Naive thymus-derived CD8-positive, alpha-beta T cell (primary cell): ENCODE results near the gene WNT16. TPM values are rescaled to one million over a fixed set of nuclear protein-coding genes. Genes with fewer than 3 reads are reported as not detected.

Experiments
- ATAC-seq, 2 donors: fragments of 150-1000 bp; cut with Tn5 transposase in 1 of 2; sonication (Bioruptor Pico), chemical (Tn5 transposase) in 1 of 2; 1 replicate in 1 of 2; 2 replicates in 1 of 2; pipeline ENCODE4 v1.10.0; 2021; ENCODE audit warnings: mild to moderate bottlenecking in 2 of 2, moderate library complexity in 2 of 2
- POLR2A ChIA-PET: fragments of 350-600 bp; sonication (Branson Sonifier 250); formaldehyde crosslinking; loops from one replicate; lab custom pipeline; 2021; ENCODE audit warnings: antibody characterized with exemption; lab: Charles Lee
- DNase-seq, 10 donors: peaks; one replicate each; pipeline versions ENCODE4 v3.0.0 to v3.0.0-alpha.2; 2020 to 2022
- H3K27ac Mint-ChIP-seq, 10 donors: one replicate each; pipeline ENCODE4 v1.8.0; 2020 to 2022; ENCODE audit warnings: mild to moderate bottlenecking in 10 of 10, mixed read lengths in 10 of 10, moderate library complexity in 4 of 10, inconsistent platforms in 1 of 10
- H3K27me3 Mint-ChIP-seq, 5 donors: one replicate each; pipeline ENCODE4 v1.8.0; 2021 to 2022; ENCODE audit warnings: mixed read lengths in 5 of 5
- H3K36me3 Mint-ChIP-seq, 3 donors: one replicate each; pipeline ENCODE4 v1.8.0; 2020 to 2022; ENCODE audit warnings: mixed read lengths in 3 of 3, mild to moderate bottlenecking in 2 of 3, inconsistent platforms in 1 of 3
- H3K4me1 Mint-ChIP-seq, 4 donors: one replicate each; pipeline ENCODE4 v1.8.0; 2021 to 2022; ENCODE audit warnings: mixed read lengths in 4 of 4
- H3K4me3 Mint-ChIP-seq, 10 donors: one replicate each; pipeline ENCODE4 v1.8.0; 2020 to 2022; ENCODE audit warnings: mild to moderate bottlenecking in 10 of 10, mixed read lengths in 10 of 10, moderate library complexity in 6 of 10, inconsistent platforms in 1 of 10
- H3K9me3 Mint-ChIP-seq, 9 donors: one replicate each; pipeline ENCODE4 v1.8.0; 2020 to 2022; ENCODE audit warnings: mixed read lengths in 9 of 9, mild to moderate bottlenecking in 3 of 9, inconsistent platforms in 1 of 9, moderate library complexity in 1 of 9
- polyA plus RNA-seq, 3 donors: library from polyadenylated mRNA; unstranded; fragments of 300-500 nt; fragmentation: Illumina TruSeq; gene quantifications; one replicate each; pipeline ENCODE4 v1.2.3, GENCODE V29; 2021
- total RNA-seq, 8 experiments: library from RNA in 2 of 8; stranded (reverse) in 2 of 8; gene quantifications; one replicate each; pipeline ENCODE4 v1.2.3 and lab custom pipeline; 2021 to 2026

WNT16 gene
- total and polyA plus RNA-seq, 5 experiments from 2014 or later = 0.19 to 0.21 TPM; not detected in 3

DNA sequence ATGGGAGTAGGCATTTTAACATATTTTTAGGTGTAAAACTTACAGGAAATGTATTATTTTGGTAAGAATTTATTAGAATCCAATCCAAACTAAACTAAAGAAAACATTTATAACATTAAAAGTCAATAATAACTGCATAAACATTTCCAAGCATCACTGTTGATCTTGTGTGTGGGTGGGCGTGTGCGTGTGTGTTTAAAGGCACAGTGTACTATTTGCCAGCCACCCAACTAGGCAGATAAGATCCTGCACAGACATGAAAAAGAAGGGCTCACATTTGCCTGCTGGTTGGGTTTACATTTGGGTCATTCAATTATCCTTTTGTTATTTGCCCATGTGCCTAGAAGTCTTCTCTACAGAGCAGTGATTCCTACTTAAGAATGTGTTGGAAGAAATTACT is 31.0 kb upstream of the WNT16 start:
- peaks cover 5 to 29% (median 14%) of the 10 kb centered on the region in 5 donors for H3K27me3 Mint-ChIP-seq
- H3K27ac Mint-ChIP-seq = no peak overlapping the region
- ATAC-seq = no peak
- H3K36me3 Mint-ChIP-seq = peaks cover 0 to 7% (median 0%) of the 10 kb centered on the region in 3 donors
- no peaks in the 10 kb centered on the region for H3K4me1 Mint-ChIP-seq
- peaks cover 0 to 5% (median 0%) of the 10 kb centered on the region in 9 donors for H3K9me3 Mint-ChIP-seq
- POLR2A ChIA-PET = no interaction called here
- H3K4me3 Mint-ChIP-seq = no peak overlapping the region
- no peak for DNase-seq

- Mint-ChIP-seq H3K9me3 (peaks cover 0 to 4% (median 0%) of the 10 kb centered on the region in 9 donors), H3K4me3 (no peak overlapping the region)
Observed at GRCh38 chr7:121298831-121299239, 30.0 kb upstream of the WNT16 start.

GRCh38 chr7:121300685-121301420 is 27.9 kb upstream of the WNT16 start:
- Mint-ChIP-seq H3K27ac (no peak overlapping the region), H3K9me3 (no peaks in the 10 kb centered on the region), H3K4me1 (no peaks in the 10 kb centered on the region), H3K27me3 (peaks cover 4 to 17% (median 12%) of the 10 kb centered on the region in 5 donors), H3K36me3 (no peaks in the 10 kb centered on the region), H3K4me3 (no peak overlapping the region)
- POLR2A ChIA-PET = no interaction called here
- DNase-seq = no peak
- no peak for ATAC-seq

More at GRCh38 chr7:121298831-121299239, 30.0 kb upstream of the WNT16 start:
- POLR2A ChIA-PET = no interaction called here
- Mint-ChIP-seq H3K27me3 (peaks cover 4 to 23% (median 11%) of the 10 kb centered on the region in 5 donors), H3K36me3 (peaks cover 0 to 3% (median 0%) of the 10 kb centered on the region in 3 donors), H3K4me1 (no peaks in the 10 kb centered on the region), H3K27ac (no peak overlapping the region)
- DNase-seq (no peak), ATAC-seq (no peak)

DNA sequence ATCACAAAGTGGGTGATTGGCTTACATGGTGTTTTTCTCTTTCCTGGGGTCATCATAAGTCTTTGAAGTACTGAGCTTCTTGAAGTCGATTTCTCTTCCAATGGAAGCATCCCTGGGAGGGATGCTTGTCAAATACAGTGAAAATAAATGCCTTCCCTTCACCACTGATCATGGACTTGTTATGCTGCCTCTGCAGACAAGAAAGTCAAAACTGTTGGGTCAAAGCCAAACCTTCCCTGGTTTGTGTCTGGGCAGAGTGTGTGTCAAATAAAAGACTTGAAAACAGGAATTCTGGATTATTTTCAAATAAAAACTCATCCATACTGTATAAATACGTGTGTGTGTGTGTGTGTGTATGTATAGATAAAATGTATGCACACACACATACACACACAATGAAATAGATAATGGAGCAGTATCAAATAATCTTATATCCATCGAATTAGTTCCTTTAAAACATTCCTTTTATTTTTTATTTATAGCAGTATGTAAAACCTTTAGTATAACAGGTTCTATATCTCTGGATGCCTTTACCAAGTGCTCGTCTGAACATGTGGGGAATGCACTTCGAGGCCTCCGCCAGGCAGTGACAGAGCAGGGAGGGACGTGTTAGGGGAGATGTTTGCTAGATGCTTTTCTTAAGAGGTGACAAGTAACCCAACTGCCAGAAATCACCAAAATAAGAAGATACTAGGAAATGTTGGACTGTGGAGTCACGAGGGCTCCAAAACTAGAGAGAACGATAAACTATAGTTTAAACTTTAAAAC is 27.2 kb upstream of the WNT16 start:
- H3K4me1 Mint-ChIP-seq = no peaks in the 10 kb centered on the region
- peaks cover 4 to 25% (median 12%) of the 10 kb centered on the region in 5 donors for H3K27me3 Mint-ChIP-seq
- H3K36me3 Mint-ChIP-seq = no peaks in the 10 kb centered on the region
- POLR2A ChIA-PET = no interaction called here
- no peaks in the 10 kb centered on the region for H3K9me3 Mint-ChIP-seq
- DNase-seq (no peak), ATAC-seq (no peak)
- H3K4me3 Mint-ChIP-seq = no peak overlapping the region
- no peak overlapping the region for H3K27ac Mint-ChIP-seq

DNA sequence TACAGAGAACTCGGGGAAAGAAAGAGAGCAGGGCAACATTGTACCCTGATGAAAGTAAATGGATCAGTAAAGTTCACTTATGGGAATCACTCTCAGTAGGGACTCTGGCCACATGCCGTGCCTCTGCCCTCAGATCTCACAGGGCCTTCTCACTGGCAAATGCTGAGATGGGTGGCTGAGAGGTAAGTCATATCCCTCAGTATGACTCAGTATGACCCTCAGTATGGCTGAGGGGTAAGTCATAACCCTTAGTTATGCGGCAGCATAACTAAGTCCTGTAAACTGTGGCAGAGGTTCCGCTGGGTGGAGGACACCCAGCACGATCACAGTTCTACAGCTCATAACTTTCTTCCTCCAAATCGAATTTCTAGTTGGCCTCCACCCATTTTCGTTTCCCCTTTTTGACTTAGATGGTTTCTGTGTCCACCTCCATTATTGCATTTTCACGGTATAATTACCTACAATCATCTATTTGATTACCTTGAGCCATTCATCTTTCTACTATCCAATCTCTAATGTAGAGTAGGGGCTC is 26.5 kb upstream of the WNT16 start:
- H3K9me3 Mint-ChIP-seq = no peaks in the 10 kb centered on the region
- POLR2A ChIA-PET = no interaction called here
- no peaks in the 10 kb centered on the region for H3K36me3 Mint-ChIP-seq
- no peaks in the 10 kb centered on the region for H3K4me1 Mint-ChIP-seq
- peaks cover 5 to 26% (median 12%) of the 10 kb centered on the region in 5 donors for H3K27me3 Mint-ChIP-seq
- DNase-seq (no peak), ATAC-seq (no peak)
- no peak overlapping the region for H3K27ac Mint-ChIP-seq
- H3K4me3 Mint-ChIP-seq = no peak overlapping the region

- Mint-ChIP-seq H3K27ac (no peak overlapping the region), H3K4me1 (no peaks in the 10 kb centered on the region), H3K27me3 (peaks cover 9 to 26% (median 12%) of the 10 kb centered on the region in 5 donors), H3K36me3 (no peaks in the 10 kb centered on the region), H3K4me3 (no peak overlapping the region), H3K9me3 (no peaks in the 10 kb centered on the region)
- ATAC-seq = no peak
- no peak for DNase-seq
- POLR2A ChIA-PET = no interaction called here
Observed at GRCh38 chr7:121303422-121304101, 25.2 kb upstream of the WNT16 start.

DNA sequence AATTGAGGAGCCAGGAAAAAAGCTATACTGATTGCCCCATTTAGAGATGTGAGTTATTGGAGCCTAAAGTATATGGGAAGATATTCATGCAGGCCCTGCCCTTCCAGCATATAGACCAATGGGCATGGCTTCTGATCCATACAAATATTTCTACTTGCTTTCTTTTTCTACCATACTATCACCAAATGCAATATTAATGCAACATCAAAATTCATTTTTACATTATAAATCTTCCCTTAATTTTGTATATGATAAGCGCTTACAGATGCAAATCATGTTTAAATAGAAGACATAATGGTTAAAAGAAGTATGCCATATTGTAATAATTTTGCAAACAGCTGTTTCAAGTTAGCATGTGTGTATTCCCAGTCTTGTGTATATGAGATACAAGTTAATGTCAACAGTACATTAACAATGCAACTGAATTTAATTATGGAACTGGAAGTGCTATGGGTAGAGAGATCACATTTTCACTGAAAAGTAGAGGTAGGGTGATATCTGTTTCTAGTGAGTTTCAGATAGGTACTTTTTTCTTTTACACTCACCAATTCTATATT is 24.6 kb upstream of the WNT16 start:
- ATAC-seq = no peak
- no peak overlapping the region for H3K27ac Mint-ChIP-seq

DNA sequence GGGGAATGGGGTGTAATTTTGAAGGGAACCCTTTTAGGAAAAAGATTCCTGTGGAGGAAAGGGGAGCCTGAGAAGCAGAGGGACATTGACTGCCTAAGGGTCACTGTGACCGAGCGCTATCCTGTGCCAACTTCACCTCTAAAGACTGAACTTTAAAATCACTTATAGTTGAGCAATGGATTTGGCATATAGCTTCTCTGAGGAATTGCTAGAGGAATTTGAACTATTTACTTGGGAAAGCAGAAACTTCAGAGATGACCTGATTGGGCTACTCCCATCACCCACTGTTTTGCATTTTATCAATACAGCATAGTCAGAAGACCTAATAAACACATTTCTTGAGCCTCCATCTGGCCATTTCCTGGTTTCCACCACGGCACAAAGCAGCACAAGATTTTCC is 23.7 kb upstream of the WNT16 start:
- ATAC-seq (no peak), DNase-seq (no peak)
- no peaks in the 10 kb centered on the region for H3K4me1 Mint-ChIP-seq
- POLR2A ChIA-PET = no interaction called here
- H3K9me3 Mint-ChIP-seq = no peaks in the 10 kb centered on the region
- H3K36me3 Mint-ChIP-seq = no peaks in the 10 kb centered on the region
- no peak overlapping the region for H3K4me3 Mint-ChIP-seq
- H3K27ac Mint-ChIP-seq = no peak overlapping the region
- peaks cover 13 to 26% (median 17%) of the 10 kb centered on the region in 5 donors for H3K27me3 Mint-ChIP-seq

More for the DNA sequence above, 24.6 kb upstream of the WNT16 start:
- POLR2A ChIA-PET = no interaction called here
- Mint-ChIP-seq H3K36me3 (no peaks in the 10 kb centered on the region), H3K27me3 (peaks cover 10 to 26% (median 15%) of the 10 kb centered on the region in 5 donors), H3K4me1 (no peaks in the 10 kb centered on the region), H3K9me3 (no peaks in the 10 kb centered on the region), H3K4me3 (no peak overlapping the region)
- DNase-seq = no peak

- H3K9me3 Mint-ChIP-seq = peaks cover 0 to 6% (median 0%) of the 10 kb centered on the region in 9 donors
- no peak overlapping the region for H3K4me3 Mint-ChIP-seq
- no peak for ATAC-seq
- no peaks in the 10 kb centered on the region for H3K36me3 Mint-ChIP-seq
- POLR2A ChIA-PET = no interaction called here
- no peak overlapping the region for H3K27ac Mint-ChIP-seq
- peaks cover 12 to 21% (median 15%) of the 10 kb centered on the region in 5 donors for H3K27me3 Mint-ChIP-seq
- no peaks in the 10 kb centered on the region for H3K4me1 Mint-ChIP-seq
- DNase-seq = no peak
Observed at GRCh38 chr7:121306565-121306964, 22.2 kb upstream of the WNT16 start.

DNA sequence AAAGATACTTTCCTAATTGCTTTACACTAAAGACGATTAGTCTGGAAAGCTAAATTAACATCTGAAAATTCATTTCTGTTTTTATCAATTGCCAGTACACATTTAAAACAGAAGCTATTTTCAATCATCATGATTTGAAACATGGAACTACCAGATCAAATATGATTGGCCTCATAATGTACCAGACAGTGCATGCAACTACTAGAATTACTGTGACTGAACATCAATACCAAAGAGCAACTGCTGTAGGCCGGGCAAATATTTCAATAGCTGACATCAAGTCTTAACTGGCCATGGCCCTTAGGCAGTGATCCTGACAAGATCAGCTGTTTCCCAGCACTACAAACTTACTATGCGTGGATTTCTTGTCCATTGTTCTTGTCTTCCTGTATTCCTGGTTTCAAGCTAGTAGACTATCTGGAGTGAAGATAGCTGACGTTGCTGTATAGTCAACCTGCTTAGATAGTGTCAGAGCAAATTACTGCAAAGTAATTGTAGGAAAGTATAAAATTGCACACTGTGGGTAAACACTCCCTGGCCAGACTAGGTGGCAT is 21.7 kb upstream of the WNT16 start:
- Mint-ChIP-seq H3K4me3 (no peak overlapping the region), H3K36me3 (no peaks in the 10 kb centered on the region), H3K27me3 (peaks cover 8 to 20% (median 13%) of the 10 kb centered on the region in 5 donors), H3K9me3 (peaks cover 0 to 6% (median 0%) of the 10 kb centered on the region in 9 donors), H3K27ac (no peak overlapping the region), H3K4me1 (no peaks in the 10 kb centered on the region)
- POLR2A ChIA-PET = no interaction called here
- ATAC-seq (no peak), DNase-seq (no peak)

GRCh38 chr7:121313220-121313792 is 15.5 kb upstream of the WNT16 start:
- H3K4me1 Mint-ChIP-seq = peaks cover 0 to 6% (median 0%) of the 10 kb centered on the region in 4 donors
- H3K4me3 Mint-ChIP-seq = no peak overlapping the region
- H3K27me3 Mint-ChIP-seq = peaks cover 4 to 27% (median 8%) of the 10 kb centered on the region in 5 donors
- H3K9me3 Mint-ChIP-seq = peaks cover 0 to 6% (median 0%) of the 10 kb centered on the region in 9 donors
- no peak for DNase-seq
- POLR2A ChIA-PET = no interaction called here
- H3K27ac Mint-ChIP-seq = no peak overlapping the region
- no peaks in the 10 kb centered on the region for H3K36me3 Mint-ChIP-seq
- no peak for ATAC-seq
